ENCODE data around the gene RAB3B.

DNA sequence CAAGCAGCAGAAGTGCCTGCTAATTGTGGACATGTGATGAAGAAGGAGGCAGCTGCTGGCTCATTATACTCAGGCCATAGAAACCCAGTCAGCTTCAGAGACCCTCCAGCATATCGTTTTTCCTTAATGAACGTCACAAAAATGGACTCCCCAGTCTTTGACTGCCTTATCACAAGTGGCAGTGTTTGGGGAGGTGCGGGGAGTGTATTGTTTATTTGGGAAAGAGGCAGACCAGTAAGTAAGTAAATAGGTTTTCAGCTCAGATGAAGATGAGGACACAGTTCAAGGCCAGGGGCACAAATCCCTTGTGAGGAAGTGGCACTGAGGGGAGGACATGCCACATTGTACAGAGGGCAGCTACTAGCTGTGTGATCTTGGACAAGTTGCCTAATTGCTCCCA is 68.5 kb downstream of the RAB3B start:
- TF ChIP-seq POLR2AphosphoS5 (IDR thresholded peaks at IDR 0.05): no peak
- TF ChIP-seq, protein P1, sequence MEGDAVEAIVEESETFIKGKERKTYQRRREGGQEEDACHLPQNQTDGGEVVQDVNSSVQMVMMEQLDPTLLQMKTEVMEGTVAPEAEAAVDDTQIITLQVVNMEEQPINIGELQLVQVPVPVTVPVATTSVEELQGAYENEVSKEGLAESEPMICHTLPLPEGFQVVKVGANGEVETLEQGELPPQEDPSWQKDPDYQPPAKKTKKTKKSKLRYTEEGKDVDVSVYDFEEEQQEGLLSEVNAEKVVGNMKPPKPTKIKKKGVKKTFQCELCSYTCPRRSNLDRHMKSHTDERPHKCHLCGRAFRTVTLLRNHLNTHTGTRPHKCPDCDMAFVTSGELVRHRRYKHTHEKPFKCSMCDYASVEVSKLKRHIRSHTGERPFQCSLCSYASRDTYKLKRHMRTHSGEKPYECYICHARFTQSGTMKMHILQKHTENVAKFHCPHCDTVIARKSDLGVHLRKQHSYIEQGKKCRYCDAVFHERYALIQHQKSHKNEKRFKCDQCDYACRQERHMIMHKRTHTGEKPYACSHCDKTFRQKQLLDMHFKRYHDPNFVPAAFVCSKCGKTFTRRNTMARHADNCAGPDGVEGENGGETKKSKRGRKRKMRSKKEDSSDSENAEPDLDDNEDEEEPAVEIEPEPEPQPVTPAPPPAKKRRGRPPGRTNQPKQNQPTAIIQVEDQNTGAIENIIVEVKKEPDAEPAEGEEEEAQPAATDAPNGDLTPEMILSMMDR (IDR thresholded peaks at IDR 0.05): no peak

Measured in transverse colon (tissue), 4 donors.